Measurements from ENCODE around the gene ZNF841. TPM values are rescaled to one million over a fixed set of nuclear protein-coding genes. Genes with fewer than 3 reads are reported as not detected.
"Not testable (repeated sequence)": the region's sequence is repeated elsewhere in the genome, so short reads cannot be mapped to it uniquely, and the experiment has no call there.

The ZNF841 gene
- total and polyA plus RNA-seq, 2 of the 13 experiments (the other 11 are each of a cell fraction or from before 2014, with no cell fraction given) = 6.2 to 14.2 TPM

- TF ChIP-seq ZNF362 (CRISPR knock-in tag; IDR thresholded peaks at IDR 0.05; ENCODE audit: borderline replicate concordance) = 0 out of 2 replicates have a peak, but pooled peaks have one; percentile 23
- TF ChIP-seq SAP130 (CRISPR knock-in tag; IDR thresholded peaks at IDR 0.05; ENCODE audit: low read depth) = peak; percentile 63
- TF ChIP-seq FOXA1, FOXP1 (IDR thresholded peaks at IDR 0.05): not testable (repeated sequence)
- TF ChIP-seq FOXA1 (CRISPR knock-in tag; IDR thresholded peaks at IDR 0.05) = peak; percentile 83
- 0 out of 2 replicates have a peak, but pooled peaks have one; percentile 34 for TF ChIP-seq ZNF614 (CRISPR knock-in tag; IDR thresholded peaks at IDR 0.05; ENCODE audit: borderline replicate concordance)
- TF ChIP-seq IRF2 (CRISPR knock-in tag; IDR thresholded peaks at IDR 0.05) = 0 out of 2 replicates have a peak, but pooled peaks have one; percentile 47
- TF ChIP-seq ARNTL (CRISPR knock-in tag; IDR thresholded peaks at IDR 0.05) = 0 out of 2 replicates have a peak, but pooled peaks have one; percentile 20
- 0 out of 2 replicates have a peak, but pooled peaks have one; percentile 27 for TF ChIP-seq ZNF646 (CRISPR knock-in tag; IDR thresholded peaks at IDR 0.05)
- TF ChIP-seq ZNF331 (CRISPR knock-in tag; IDR thresholded peaks at IDR 0.05) = peak; percentile 69
- TF ChIP-seq FOXP1 (CRISPR knock-in tag; IDR thresholded peaks at IDR 0.05) = peak; percentile 41; the same call in 1 of the 2 replicates
- TF ChIP-seq KAT8 (CRISPR knock-in tag; IDR thresholded peaks at IDR 0.05) = 0 out of 2 replicates have a peak, but pooled peaks have one; percentile 22
- peak; percentile 48; the same call in 1 of the 2 replicates for TF ChIP-seq HDAC2 (CRISPR knock-in tag; IDR thresholded peaks at IDR 0.05)
Observed at GRCh38 chr19:52024478-52024877, 71.1 kb downstream of the ZNF841 start (continued).

Measured in HepG2 (cell line).